Heart right ventricle (tissue), 16 donors: ENCODE results near the gene SH3TC1. TPM values are rescaled to one million over a fixed set of nuclear protein-coding genes. Genes with fewer than 3 reads are reported as not detected.

Experiments
- ATAC-seq, 8 donors: fragments of 200-7000 bp; cut with Tn5 transposase; one replicate each; pipeline ENCODE4 v1.9.1; 2020; ENCODE audit warnings: mild to moderate bottlenecking in 8 of 8, moderate library complexity in 8 of 8, moderate number of reproducible peaks in 1 of 8
- DNase-seq, 2 donors: peaks; one replicate each; pipeline ENCODE4 v3.0.0-alpha.2; 2020
- H3K27ac ChIP-seq, 10 donors: fragments of 200-600 bp; sonication (generic) in 2 of 10; one replicate each; pipeline versions ENCODE4 v1.5.0 to v1.8.0; 2020 to 2022; ENCODE audit warnings: mild to moderate bottlenecking in 3 of 10
- H3K27me3 ChIP-seq, 7 donors: fragments of 200-600 bp; one replicate each; pipeline ENCODE4 v1.8.0; 2021 to 2022; ENCODE audit warnings: mild to moderate bottlenecking in 2 of 7
- H3K36me3 ChIP-seq, 9 donors: fragments of 200-600 bp; sonication (generic) in 1 of 9; one replicate each; pipeline versions ENCODE4 v1.5.0 to v1.8.0; 2020 to 2022; ENCODE audit warnings: mild to moderate bottlenecking in 2 of 9
- H3K4me1 ChIP-seq, 9 donors: fragments of 200-600 bp; sonication (generic) in 1 of 9; one replicate each; pipeline versions ENCODE4 v1.5.0 to v1.8.0; 2020 to 2022; ENCODE audit warnings: mild to moderate bottlenecking in 4 of 9
- H3K4me3 ChIP-seq, 10 donors: fragments of 200-600 bp; sonication (generic) in 2 of 10; one replicate each; pipeline versions ENCODE4 v1.5.0 to v1.8.0; 2020 to 2022; ENCODE audit warnings: mild to moderate bottlenecking in 7 of 10, moderate library complexity in 2 of 10
- H3K9me3 ChIP-seq, 11 donors: fragments of 200-600 bp in 10 of 11; sonication (generic) in 2 of 11; one replicate each; pipeline versions ENCODE4 v1.5.0 to v1.8.0; 2013 to 2022; ENCODE audit warnings: mild to moderate bottlenecking in 2 of 11, control low read depth in 1 of 11, moderate library complexity in 1 of 11
- CTCF ChIP-seq, 9 donors: fragments of 200-600 bp; sonication (generic) in 2 of 9; IDR thresholded peaks; one replicate each; pipeline versions ENCODE4 v1.5.0 to v1.8.0; 2021 to 2022; ENCODE audit warnings: antibody characterized with exemption in 9 of 9, mild to moderate bottlenecking in 5 of 9, moderate library complexity in 1 of 9
- WGBS, 2 donors: extraction: QIAGEN DNeasy Blood & Tissue Kit; methylation state at CpG; one replicate each; pipeline ENCODE4 v1.1.7; 2013; ENCODE audit warnings: inconsistent platforms in 1 of 2; 5-methylcytosine and 5-hydroxymethylcytosine counted together
- intact Hi-C, 10 donors: fragments of 100-400 bp; cut with DNase I; formaldehyde crosslinking; loops; one replicate each; pipeline versions ENCODE4 v1.11.1 to v1.14.2; 2022
- polyA plus RNA-seq, 2 donors: library from polyadenylated mRNA; stranded (reverse); fragments of 200-250 nt; gene quantifications; one replicate each; pipeline ENCODE4 v1.2.3, GENCODE V29; 2013
- total RNA-seq, 10 donors: library from RNA; stranded (reverse); fragmentation: NEBNext Ultra II Directional in 3 of 10; extraction: Animal tissue kit (Norgen Biotek cat#: 25700) in 3 of 10; gene quantifications; one replicate each; pipeline versions ENCODE4 v1.2.1 to v1.2.4, GENCODE V29; 2021 to 2023
- donor health status: Arrhythmogenic right ventricular cardiomyopathy.
- donor health status: ischemic (EF 13 %, LVEDD 7.1; RV severe dilation, severe dysfunction).
- donor health status: healthy with polysubstance abuse.
- donor health status: DM: no; HTN: yes; CAD: no.
- donor health status: DM: no; HTN: no; CAD: no.
- donor health status: ischemic (EF 25% LVEDD 6.9; RV normal size, moderate dysfunction).
- donor health status: ischemic (EF 25% LVEDD 5.7; RV mildly dilated, moderate dysfunction).
- donor health status: healthy.
- donor health status: DM: yes; HTN: yes; CAD: no.
- donor health status: Ischemic cardiomyopathy.
- donor health status: ischemic (EF 35%, LVEDD 5.7; RV mildly dilated, moderate dysfunction).
- donor health status: nonischemic (EF 11% LVEDD 7.7; RV severe dilation, severe dysfunction).
- donor health status: DM: yes; HTN: yes; CAD: no.
- donor health status: PGD.
- donor health status: ischemic (EF 29% LVEDD 5.4; RV normal size, mild dysfunction).
- donor health status: nonischemic (EF 23%, LVEDD 6.1; RV moderate dilation, normal function).

SH3TC1 gene
- total and polyA plus RNA-seq, 12 donors, result 7.4 to 22.8 (median 11.2) TPM

- Histone ChIP-seq H3K36me3 (no peaks in the 10 kb centered on the region), H3K27me3 (no peaks in the 10 kb centered on the region), H3K9me3 (no peaks in the 10 kb centered on the region), H3K4me3 (no peak overlapping the region), H3K27ac (no peak overlapping the region), H3K4me1 (peaks cover 9 to 32% (median 15%) of the 10 kb centered on the region in 9 donors)
- ATAC-seq, result no peak
- no peak for TF ChIP-seq CTCF (IDR thresholded peaks at IDR 0.05)
- DNase-seq, result peak in 1 of 2 donors; percentile 11
- 86 to 89% methylated on average over 23 of the region's 23 CpGs for WGBS, 2 donors
- intact Hi-C loops, result no loop called here
Measured at GRCh38 chr4:8262637-8263322, 63.7 kb downstream of the SH3TC1 start.

GRCh38 chr4:8263397-8263796, 64.3 kb downstream of the SH3TC1 start:
- intact Hi-C loops, result no loop called here
- no peak for TF ChIP-seq CTCF (IDR thresholded peaks at IDR 0.05)
- WGBS, 2 donors, result 93 to 96% methylated on average over 10 of the region's 10 CpGs
- Histone ChIP-seq H3K4me1 (peaks cover 9 to 34% (median 15%) of the 10 kb centered on the region in 9 donors), H3K4me3 (no peak overlapping the region), H3K36me3 (no peaks in the 10 kb centered on the region), H3K9me3 (no peaks in the 10 kb centered on the region), H3K27me3 (no peaks in the 10 kb centered on the region), H3K27ac (no peak overlapping the region)
- no peak for ATAC-seq
- peak in 1 of 2 donors; percentile 7 for DNase-seq

DNA sequence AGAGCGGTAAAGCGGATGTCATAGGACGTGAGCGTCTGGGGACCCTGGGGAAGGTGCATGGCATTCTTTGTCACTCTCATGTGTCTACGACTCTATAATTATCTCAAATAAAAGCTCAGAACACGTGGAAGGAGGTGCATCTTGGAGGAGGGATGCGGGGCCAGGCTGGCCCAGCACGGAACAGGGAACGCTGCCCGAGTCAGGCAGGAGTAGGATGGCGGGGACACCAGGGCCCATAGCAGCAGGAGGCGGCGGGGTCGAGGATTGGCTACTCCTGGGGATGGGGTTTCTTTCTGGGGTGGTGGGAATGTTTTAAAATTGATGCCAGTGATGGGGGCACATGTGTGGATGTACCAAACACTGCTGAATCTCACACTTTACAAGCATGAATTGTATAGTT, 65.0 kb downstream of the SH3TC1 start:
- H3K27ac ChIP-seq, result no peak overlapping the region
- WGBS, 2 donors, result 86 to 87% methylated on average over 14 of the region's 14 CpGs
- intact Hi-C loops, result no loop called here

More for the DNA sequence above, 65.0 kb downstream of the SH3TC1 start:
- Histone ChIP-seq H3K27me3 (no peaks in the 10 kb centered on the region), H3K9me3 (no peaks in the 10 kb centered on the region), H3K4me3 (no peak overlapping the region), H3K36me3 (no peaks in the 10 kb centered on the region), H3K4me1 (peaks cover 12 to 37% (median 18%) of the 10 kb centered on the region in 9 donors)
- ATAC-seq (no peak), DNase-seq (no peak)
- no peak for TF ChIP-seq CTCF (IDR thresholded peaks at IDR 0.05)
